DMS153 treated with DMSO at 0.1 percent for 48 hours (cell line): ENCODE measurements around the gene FRMD6.

Source experiments
- DNase-seq: peaks from one replicate; lab custom pipeline; 2025; ENCODE audit not compliant: unreplicated experiment; lab: John Stamatoyannopoulos, UW

The FRMD6 gene

GRCh38 chr14:51651388-51652167 is at the start of gene FRMD6:
FRMD6 (plus strand) TSS chr14:51651910; CDS start chr14:51689837, 37,927 bp downstream.
- peak; percentile 81 for DNase-seq

- no peak for DNase-seq
These were observed 49.4 kb upstream of the FRMD6 start for GRCh38 chr14:51602310-51602709.

- no peak for DNase-seq
These were observed 48.2 kb upstream of the FRMD6 start for GRCh38 chr14:51603495-51603894.

GRCh38 chr14:51604073-51604472 is 47.6 kb upstream of the FRMD6 start:
- DNase-seq: no peak

- no peak for DNase-seq
These were observed 46.1 kb upstream of the FRMD6 start for GRCh38 chr14:51605575-51605974.

GRCh38 chr14:51607711-51608110 is 44.0 kb upstream of the FRMD6 start:
- DNase-seq: no peak

- no peak for DNase-seq
These were observed 42.3 kb upstream of the FRMD6 start for GRCh38 chr14:51609251-51609954.

- no peak for DNase-seq
These were observed 41.8 kb upstream of the FRMD6 start for GRCh38 chr14:51609955-51610283.

GRCh38 chr14:51610771-51611170 is 40.9 kb upstream of the FRMD6 start:
- DNase-seq: no peak

GRCh38 chr14:51612449-51612848 is 39.3 kb upstream of the FRMD6 start:
- no peak for DNase-seq

- DNase-seq: no peak
These were observed 38.3 kb upstream of the FRMD6 start for GRCh38 chr14:51613416-51613815.

GRCh38 chr14:51614707-51615106 is 37.0 kb upstream of the FRMD6 start:
- DNase-seq: no peak

GRCh38 chr14:51616256-51616655 is 35.5 kb upstream of the FRMD6 start:
- DNase-seq: no peak

- DNase-seq: no peak
These were observed 34.8 kb upstream of the FRMD6 start for GRCh38 chr14:51616724-51617409.

GRCh38 chr14:51619561-51619960 is 32.1 kb upstream of the FRMD6 start:
- DNase-seq: no peak

GRCh38 chr14:51620056-51620455 is 31.7 kb upstream of the FRMD6 start:
- DNase-seq: no peak

- no peak for DNase-seq
These were observed 30.1 kb upstream of the FRMD6 start for GRCh38 chr14:51621654-51622053.

GRCh38 chr14:51622376-51622775 is 29.3 kb upstream of the FRMD6 start:
- no peak for DNase-seq

GRCh38 chr14:51624955-51625569 is 26.6 kb upstream of the FRMD6 start:
- no peak for DNase-seq

GRCh38 chr14:51626185-51626584 is 25.5 kb upstream of the FRMD6 start:
- no peak for DNase-seq

- DNase-seq: no peak
These were observed 24.9 kb upstream of the FRMD6 start for GRCh38 chr14:51626788-51627187.

- DNase-seq: no peak
These were observed 24.4 kb upstream of the FRMD6 start for GRCh38 chr14:51627313-51627712.
